ENCODE results near the gene OR52M1.

- TF ChIP-seq CTCF (IDR thresholded peaks at IDR 0.05) (no peak), EP300 (IDR thresholded peaks at IDR 0.05; ENCODE audit: low read depth) (no peak), POLR2AphosphoS5 (IDR thresholded peaks at IDR 0.05) (no peak)
These were observed 2.4 kb downstream of the OR52M1 start for GRCh38 chr11:4547416-4547815.

Data from transverse colon (tissue), 4 donors.